CD14-positive monocyte (primary cell): Measurements from ENCODE around the gene FAM81A. TPM values are rescaled to one million over a fixed set of nuclear protein-coding genes. Genes with fewer than 3 reads are reported as not detected.

Experiments used
- DNase-seq, 3 donors: peaks; one replicate each; pipeline ENCODE4 v3.0.0-alpha.2; 2011 to 2022
- H2AFZ ChIP-seq: 2 replicates; pipeline ENCODE4 v1.6.0; 2012; ENCODE audit warnings: mild to moderate bottlenecking, low read depth, low read length, inconsistent platforms; ENCODE audit not compliant: insufficient read depth, poor library complexity, severe bottlenecking
- H3K27ac ChIP-seq, 2 donors: 1 replicate in 1 of 2; 2 replicates in 1 of 2; pipeline ENCODE4 v1.5.1; 2012 to 2013; ENCODE audit warnings: low read length in 2 of 2, control low read depth in 1 of 2, inconsistent platforms in 1 of 2, low read depth in 1 of 2, mild to moderate bottlenecking in 1 of 2
- H3K27me3 ChIP-seq, 2 donors: one replicate each; pipeline versions ENCODE4 v1.6.0 to v1.6.1; 2011 to 2013; ENCODE audit warnings: low read length in 2 of 2; ENCODE audit not compliant: control insufficient read depth in 2 of 2, insufficient read depth in 2 of 2
- H3K36me3 ChIP-seq, 2 donors: replicated peaks in 1 of 2; 1 replicate in 1 of 2; 2 replicates in 1 of 2; pipeline versions ENCODE4 v1.5.1 to v1.6.1; 2012 to 2013; ENCODE audit warnings: low read length in 2 of 2, control low read depth in 1 of 2, inconsistent platforms in 1 of 2, mild to moderate bottlenecking in 1 of 2; ENCODE audit not compliant: insufficient read depth in 2 of 2, control insufficient read depth in 1 of 2
- H3K4me1 ChIP-seq, 2 donors: 1 replicate in 1 of 2; 2 replicates in 1 of 2; pipeline versions ENCODE4 v1.5.1 to v1.6.1; 2012 to 2013; ENCODE audit warnings: low read length in 2 of 2, control low read depth in 1 of 2, inconsistent platforms in 1 of 2, mild to moderate bottlenecking in 1 of 2, moderate library complexity in 1 of 2; ENCODE audit not compliant: insufficient read depth in 2 of 2, control insufficient read depth in 1 of 2
- H3K4me2 ChIP-seq: replicated peaks from 2 replicates; pipeline ENCODE3; 2012; ENCODE audit warnings: low read length, moderate library complexity, mild to moderate bottlenecking; ENCODE audit not compliant: poor library complexity, severe bottlenecking; ENCODE audit errors: extremely low read depth
- H3K4me3 ChIP-seq, 3 experiments: fragments of 200-600 bp in 1 of 3; sonication (generic) in 1 of 3; replicated peaks in 1 of 3; 1 replicate in 2 of 3; 2 replicates in 1 of 3; pipeline ENCODE4 v1.5.1; 2011 to 2013; ENCODE audit warnings: low read length in 3 of 3, mild to moderate bottlenecking in 3 of 3, control low read depth in 2 of 3, low read depth in 2 of 3, inconsistent platforms in 1 of 3, moderate library complexity in 1 of 3
- H3K79me2 ChIP-seq: 2 replicates; pipeline ENCODE4 v1.6.0; 2012; ENCODE audit warnings: mild to moderate bottlenecking, control low read depth, inconsistent platforms, low read length, moderate library complexity; ENCODE audit not compliant: insufficient read depth
- H3K9ac ChIP-seq: 2 replicates; pipeline ENCODE4 v1.6.0; 2017; ENCODE audit warnings: low read length, mild to moderate bottlenecking; ENCODE audit not compliant: insufficient read depth, poor library complexity, severe bottlenecking
- H3K9me3 ChIP-seq, 2 donors: replicated peaks in 1 of 2; 1 replicate in 1 of 2; 2 replicates in 1 of 2; pipeline versions ENCODE4 v1.5.1 to v1.6.1; 2012 to 2013; ENCODE audit warnings: low read length in 2 of 2, control low read depth in 1 of 2; ENCODE audit not compliant: control insufficient read depth in 1 of 2, insufficient read depth in 1 of 2
- H4K20me1 ChIP-seq: 2 replicates; pipeline ENCODE4 v1.6.0; 2012; ENCODE audit warnings: mild to moderate bottlenecking, low read length, control low read depth, moderate library complexity; ENCODE audit not compliant: insufficient read depth
- H3K27ac Mint-ChIP-seq, 7 donors: one replicate each; pipeline ENCODE4 v1.8.0; 2020; ENCODE audit warnings: mild to moderate bottlenecking in 7 of 7, mixed read lengths in 7 of 7, moderate library complexity in 6 of 7, inconsistent platforms in 2 of 7
- H3K27me3 Mint-ChIP-seq, 3 donors: one replicate each; pipeline ENCODE4 v1.8.0; 2021 to 2022; ENCODE audit warnings: low read depth in 3 of 3, mild to moderate bottlenecking in 3 of 3, mixed read lengths in 3 of 3, moderate library complexity in 3 of 3, inconsistent platforms in 1 of 3
- H3K36me3 Mint-ChIP-seq, 2 donors: one replicate each; pipeline ENCODE4 v1.8.0; 2020; ENCODE audit warnings: mixed read lengths in 2 of 2, inconsistent platforms in 1 of 2, mild to moderate bottlenecking in 1 of 2
- H3K4me1 Mint-ChIP-seq: one replicate; pipeline ENCODE4 v1.8.0; 2020; ENCODE audit warnings: mild to moderate bottlenecking, mixed read lengths
- H3K4me3 Mint-ChIP-seq, 2 donors: one replicate each; pipeline ENCODE4 v1.8.0; 2020; ENCODE audit warnings: mild to moderate bottlenecking in 2 of 2, mixed read lengths in 2 of 2, moderate library complexity in 1 of 2
- H3K9me3 Mint-ChIP-seq, 7 donors: one replicate each; pipeline ENCODE4 v1.8.0; 2020 to 2022; ENCODE audit warnings: mixed read lengths in 7 of 7, mild to moderate bottlenecking in 6 of 7, moderate library complexity in 6 of 7, inconsistent platforms in 2 of 7
- WGBS: methylation state at CpG from one replicate; pipeline ENCODE4 v1.1.5; 2013; ENCODE audit warnings: missing lambda C conversion rate; ENCODE audit not compliant: insufficient coverage; 5-methylcytosine and 5-hydroxymethylcytosine counted together
- intact Hi-C, 2 donors: fragments of 100-400 bp; cut with micrococcal nuclease; formaldehyde crosslinking; loops; one replicate each; pipeline versions ENCODE4 v1.15.0 to v1.15.1; 2023
- polyA plus RNA-seq, 3 donors: library from polyadenylated mRNA; depleted of rRNA in 1 of 3; unstranded in 2 of 3; stranded (reverse) in 1 of 3; fragments of 300-500 nt in 2 of 3; fragments of >200 nt in 1 of 3; fragmentation: Illumina TruSeq in 2 of 3; gene quantifications; 1 replicate in 2 of 3; 2 replicates in 1 of 3; pipeline ENCODE4 v1.2.3, GENCODE V29; 2012 to 2021
- TF ChIP-seq, protein P1 (sequence below): fragments of 200-600 bp; IDR thresholded peaks from one replicate; pipeline ENCODE4 v1.8.0; 2022; ENCODE audit warnings: antibody characterized with exemption, mild to moderate bottlenecking

FAM81A gene
- polyA plus RNA-seq, 3 donors: 0.40 to 0.66 TPM; not detected in 1

DNA sequence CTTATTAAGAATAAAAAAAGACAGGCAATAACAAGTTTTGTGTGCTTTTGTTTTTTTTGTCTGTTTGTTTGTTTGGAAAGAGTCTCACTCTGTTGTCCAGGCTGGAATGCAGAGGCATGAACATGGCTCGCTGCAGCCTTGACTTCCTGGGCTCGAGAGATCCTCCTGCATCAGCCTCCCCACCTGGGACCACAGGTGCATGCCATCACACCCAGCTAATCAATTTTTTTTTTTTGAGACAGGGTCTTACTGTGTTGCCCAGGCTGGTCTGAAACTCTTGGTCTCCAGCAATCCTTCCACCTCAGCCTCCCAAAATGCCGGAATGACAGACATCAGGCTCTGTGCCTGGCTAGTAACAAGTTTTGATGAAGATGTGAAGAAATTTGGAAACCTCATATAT lies 100.5 kb downstream of the FAM81A start:
- WGBS: no CpG with 5 or more reads among the region's 3 CpGs
- H3K27me3 ChIP-seq: no peaks in the 10 kb centered on the region
- intact Hi-C loops: no loop called here
- H3K27ac Mint-ChIP-seq: no peak overlapping the region
- H3K4me3 ChIP-seq: no peak overlapping the region
- H3K79me2 ChIP-seq: no peaks in the 10 kb centered on the region
- H3K4me1 Mint-ChIP-seq: peaks cover 20% of the 10 kb centered on the region
- H3K4me3 Mint-ChIP-seq: no peak overlapping the region
- no peaks in the 10 kb centered on the region for H4K20me1 ChIP-seq
- no peak overlapping the region for H2AFZ ChIP-seq
- H3K4me2 ChIP-seq: no peak overlapping the region
- H3K27ac ChIP-seq: no peak overlapping the region
- H3K36me3 Mint-ChIP-seq: no peaks in the 10 kb centered on the region
- no peak for DNase-seq
- peaks cover 0 to 8% (median 4%) of the 10 kb centered on the region in 3 donors for H3K27me3 Mint-ChIP-seq
- TF ChIP-seq, protein P1, sequence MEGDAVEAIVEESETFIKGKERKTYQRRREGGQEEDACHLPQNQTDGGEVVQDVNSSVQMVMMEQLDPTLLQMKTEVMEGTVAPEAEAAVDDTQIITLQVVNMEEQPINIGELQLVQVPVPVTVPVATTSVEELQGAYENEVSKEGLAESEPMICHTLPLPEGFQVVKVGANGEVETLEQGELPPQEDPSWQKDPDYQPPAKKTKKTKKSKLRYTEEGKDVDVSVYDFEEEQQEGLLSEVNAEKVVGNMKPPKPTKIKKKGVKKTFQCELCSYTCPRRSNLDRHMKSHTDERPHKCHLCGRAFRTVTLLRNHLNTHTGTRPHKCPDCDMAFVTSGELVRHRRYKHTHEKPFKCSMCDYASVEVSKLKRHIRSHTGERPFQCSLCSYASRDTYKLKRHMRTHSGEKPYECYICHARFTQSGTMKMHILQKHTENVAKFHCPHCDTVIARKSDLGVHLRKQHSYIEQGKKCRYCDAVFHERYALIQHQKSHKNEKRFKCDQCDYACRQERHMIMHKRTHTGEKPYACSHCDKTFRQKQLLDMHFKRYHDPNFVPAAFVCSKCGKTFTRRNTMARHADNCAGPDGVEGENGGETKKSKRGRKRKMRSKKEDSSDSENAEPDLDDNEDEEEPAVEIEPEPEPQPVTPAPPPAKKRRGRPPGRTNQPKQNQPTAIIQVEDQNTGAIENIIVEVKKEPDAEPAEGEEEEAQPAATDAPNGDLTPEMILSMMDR: no peak
- H3K9ac ChIP-seq: no peak overlapping the region
- H3K36me3 ChIP-seq: no peaks in the 10 kb centered on the region
- peaks cover 10 to 11% of the 10 kb centered on the region in 2 donors for H3K4me1 ChIP-seq
- H3K9me3 Mint-ChIP-seq: no peaks in the 10 kb centered on the region
- no peaks in the 10 kb centered on the region for H3K9me3 ChIP-seq

DNA sequence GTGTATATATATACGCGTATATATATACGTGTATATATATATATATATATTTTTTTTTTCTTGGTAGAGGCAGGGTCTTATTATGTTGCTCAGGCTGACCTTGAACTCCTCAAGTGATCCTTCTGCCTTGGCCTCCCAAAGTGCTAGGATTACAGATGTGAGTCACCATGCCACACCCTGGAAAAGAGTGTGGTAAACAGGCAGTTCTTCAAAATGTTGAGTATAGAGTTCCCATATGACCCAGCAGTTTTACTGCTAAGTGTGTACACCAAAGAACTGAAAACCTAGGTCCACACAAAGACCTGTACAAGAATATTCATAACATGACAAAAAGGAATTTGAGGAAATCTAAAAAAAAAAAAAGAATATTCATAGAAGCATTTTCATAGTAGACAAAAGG lies 101.8 kb downstream of the FAM81A start:
- H3K4me1 Mint-ChIP-seq: peaks cover 31% of the 10 kb centered on the region
- intact Hi-C loops: no loop called here
- no peaks in the 10 kb centered on the region for H3K36me3 Mint-ChIP-seq
- peaks cover 0 to 8% (median 4%) of the 10 kb centered on the region in 3 donors for H3K27me3 Mint-ChIP-seq
- no peak overlapping the region for H3K4me3 Mint-ChIP-seq
- no peak overlapping the region for H3K4me2 ChIP-seq
- WGBS: no CpG with 5 or more reads among the region's 3 CpGs
- no peaks in the 10 kb centered on the region for H3K36me3 ChIP-seq
- no peaks in the 10 kb centered on the region for H3K79me2 ChIP-seq
- H3K9ac ChIP-seq: no peak overlapping the region
- no peaks in the 10 kb centered on the region for H3K27me3 ChIP-seq
- H3K27ac Mint-ChIP-seq: peak overlapping the region in 2 of 7 donors; percentile 32 to 62
- H3K9me3 ChIP-seq: no peaks in the 10 kb centered on the region
- TF ChIP-seq, protein P1: no peak
- H4K20me1 ChIP-seq: no peaks in the 10 kb centered on the region
- H3K9me3 Mint-ChIP-seq: no peaks in the 10 kb centered on the region
- H3K4me3 ChIP-seq: no peak overlapping the region
- peak in 2 of 3 donors; percentile 37 to 50 for DNase-seq
- no peak overlapping the region for H2AFZ ChIP-seq
- H3K27ac ChIP-seq: no peak overlapping the region
- H3K4me1 ChIP-seq: peaks cover 23 to 24% of the 10 kb centered on the region in 2 donors
